SK-N-SH treated with all-trans-retinoic acid at 6 μM for 48 hours (cell line): ENCODE data around the gene VASN.

ENCODE experiments used
- ARNTL ChIP-seq: fragments of 450-650 bp; formaldehyde crosslinking; IDR thresholded peaks from 2 replicates; pipeline ENCODE4 v1.5.0; 2020; ENCODE audit warnings: low read depth, mild to moderate bottlenecking, moderate library complexity, borderline replicate concordance
- CREB5 ChIP-seq: fragments of 250-450 bp; sonication (Bioruptor Pico); IDR thresholded peaks from 2 replicates; pipeline ENCODE4 v1.5.1; 2020; ENCODE audit warnings: low read depth, mild to moderate bottlenecking, moderate library complexity
- CSRNP3 ChIP-seq: fragments of 250-450 bp; sonication (Bioruptor Pico); IDR thresholded peaks from 2 replicates; pipeline ENCODE4 v1.5.1; 2021; ENCODE audit warnings: mild to moderate bottlenecking, moderate library complexity
- ESRRG ChIP-seq: fragments of 250-450 bp; sonication (Bioruptor Pico); IDR thresholded peaks from 2 replicates; pipeline ENCODE4 v1.6.1; 2021; ENCODE audit warnings: mild to moderate bottlenecking
- GLIS3 ChIP-seq: fragments of 250-450 bp; sonication (Bioruptor Pico); IDR thresholded peaks from 2 replicates; pipeline ENCODE4 v1.5.0; 2020; ENCODE audit warnings: mild to moderate bottlenecking, moderate library complexity
- OSR1 ChIP-seq: fragments of 250-450 bp; sonication (Bioruptor Pico); IDR thresholded peaks from 2 replicates; pipeline ENCODE4 v1.8.0; 2022; ENCODE audit warnings: moderate library complexity, mild to moderate bottlenecking, inconsistent platforms
- PATZ1 ChIP-seq: fragments of 250-450 bp; sonication (Bioruptor Pico); IDR thresholded peaks from 2 replicates; pipeline ENCODE4 v1.8.0; 2020; ENCODE audit warnings: mild to moderate bottlenecking, moderate library complexity, borderline replicate concordance
- RARB ChIP-seq: fragments of 250-450 bp; sonication (Bioruptor Pico); IDR thresholded peaks from 2 replicates; pipeline ENCODE4 v1.8.0; 2021; ENCODE audit warnings: mild to moderate bottlenecking, moderate library complexity
- ZC3H10 ChIP-seq: fragments of 250-450 bp; sonication (Bioruptor Pico); IDR thresholded peaks from 2 replicates; pipeline ENCODE4 v1.5.1; 2021; ENCODE audit warnings: mild to moderate bottlenecking, moderate library complexity
- ZFP30 ChIP-seq: fragments of 450-650 bp; formaldehyde crosslinking; IDR thresholded peaks from 2 replicates; pipeline ENCODE4 v1.5.0; 2022; ENCODE audit warnings: mild to moderate bottlenecking, moderate library complexity
- ZNF565 ChIP-seq: fragments of 450-650 bp; formaldehyde crosslinking; conservative IDR thresholded peaks from 2 replicates; pipeline ENCODE4 v1.5.0; 2020; ENCODE audit warnings: low read depth, mild to moderate bottlenecking, moderate library complexity

- TF ChIP-seq ZC3H10 (CRISPR knock-in tag): no peak
- TF ChIP-seq PATZ1 (CRISPR knock-in tag): no peak
- no peak for TF ChIP-seq CREB5
- no peak for TF ChIP-seq ARNTL (CRISPR knock-in tag)
- TF ChIP-seq ZFP30: no peak
- no peak for TF ChIP-seq ESRRG
- TF ChIP-seq RARB: no peak
- TF ChIP-seq CSRNP3 (CRISPR knock-in tag): no peak
- TF ChIP-seq ZNF565 (CRISPR knock-in tag): no peak
- no peak for TF ChIP-seq OSR1 (CRISPR knock-in tag)
- TF ChIP-seq GLIS3 (CRISPR knock-in tag): no peak
Observed at GRCh38 chr16:4325253-4325758, 46.3 kb upstream of the VASN start.
